Astrocyte (in vitro differentiated cells and primary cell): Measurements from ENCODE around the gene C19orf12. TPM values are rescaled to one million over a fixed set of nuclear protein-coding genes. Genes with fewer than 3 reads are reported as not detected.

Experiments
- DNase-seq: peaks from one replicate; pipeline ENCODE4 v3.0.0-alpha.2; 2010; ENCODE audit warnings: low read depth
- FAIRE-seq: peaks from 2 replicates; lab custom pipeline; 2011; peaks lifted over from hg19 to GRCh38; lab: Jason Lieb, UNC
- H2AFZ ChIP-seq: 2 replicates; pipeline ENCODE4 v1.6.0; 2012; ENCODE audit warnings: low read depth, low read length, inconsistent platforms
- H3K27ac ChIP-seq: 2 replicates; pipeline ENCODE4 v1.5.1; 2011; ENCODE audit warnings: low read depth, low read length, inconsistent platforms
- H3K27me3 ChIP-seq: 2 replicates; pipeline ENCODE4 v1.6.0; 2011; ENCODE audit warnings: low read length, inconsistent platforms; ENCODE audit not compliant: insufficient read depth
- H3K36me3 ChIP-seq: 2 replicates; pipeline ENCODE4 v1.5.1; 2011; ENCODE audit warnings: low read length, inconsistent platforms; ENCODE audit not compliant: insufficient read depth
- H3K4me1 ChIP-seq: 2 replicates; pipeline ENCODE4 v1.5.1; 2011; ENCODE audit warnings: low read length, inconsistent platforms; ENCODE audit not compliant: insufficient read depth
- H3K4me2 ChIP-seq: 2 replicates; pipeline ENCODE4 v1.6.0; 2012; ENCODE audit warnings: low read length, inconsistent platforms
- H3K4me3 ChIP-seq: 2 replicates; pipeline ENCODE4 v1.5.1; 2011; ENCODE audit warnings: low read depth, mild to moderate bottlenecking, low read length, inconsistent platforms; ENCODE audit not compliant: insufficient read depth
- H3K79me2 ChIP-seq: 2 replicates; pipeline ENCODE4 v1.6.0; 2012; ENCODE audit warnings: mild to moderate bottlenecking, low read length, inconsistent platforms; ENCODE audit not compliant: insufficient read depth
- H3K9ac ChIP-seq: 2 replicates; pipeline ENCODE4 v1.6.0; 2012; ENCODE audit warnings: mild to moderate bottlenecking, low read length, inconsistent platforms
- H3K9me3 ChIP-seq: 2 replicates; pipeline ENCODE4 v1.5.1; 2012; ENCODE audit warnings: low read depth, mild to moderate bottlenecking, low read length, inconsistent platforms; ENCODE audit not compliant: insufficient read depth
- H4K20me1 ChIP-seq: 2 replicates; pipeline ENCODE4 v1.6.0; 2012; ENCODE audit warnings: low read length, inconsistent platforms; ENCODE audit not compliant: insufficient read depth
- H3K27ac Mint-ChIP-seq: one replicate; pipeline ENCODE4 v1.8.0; 2021; ENCODE audit warnings: mild to moderate bottlenecking, mixed read lengths; ENCODE audit not compliant: unreplicated experiment
- H3K27me3 Mint-ChIP-seq: one replicate; pipeline ENCODE4 v1.8.0; 2021; ENCODE audit warnings: low read depth, mixed read lengths; ENCODE audit not compliant: unreplicated experiment
- H3K36me3 Mint-ChIP-seq: one replicate; pipeline ENCODE4 v1.8.0; 2021; ENCODE audit warnings: low read depth, mixed read lengths; ENCODE audit not compliant: unreplicated experiment
- H3K4me1 Mint-ChIP-seq: one replicate; pipeline ENCODE4 v1.8.0; 2021; ENCODE audit warnings: low read depth, mixed read lengths; ENCODE audit not compliant: unreplicated experiment
- H3K4me3 Mint-ChIP-seq: one replicate; pipeline ENCODE4 v1.8.0; 2021; ENCODE audit warnings: mild to moderate bottlenecking, moderate library complexity, mixed read lengths; ENCODE audit not compliant: unreplicated experiment
- H3K9me3 Mint-ChIP-seq: one replicate; pipeline ENCODE4 v1.8.0; 2021; ENCODE audit warnings: mild to moderate bottlenecking, mixed read lengths; ENCODE audit not compliant: unreplicated experiment
- CTCF ChIP-seq: IDR thresholded peaks from 2 replicates; pipeline ENCODE4 v1.5.1; 2011; ENCODE audit warnings: low read depth, mild to moderate bottlenecking, inconsistent platforms, low read length, moderate library complexity; ENCODE audit not compliant: insufficient read depth
- EZH2 ChIP-seq: IDR thresholded peaks from 2 replicates; pipeline ENCODE4 v1.6.1; 2012; ENCODE audit warnings: mild to moderate bottlenecking, low read length, inconsistent platforms; ENCODE audit not compliant: insufficient read depth
- total RNA-seq: library from RNA; stranded (reverse); gene quantifications from 2 replicates; pipeline ENCODE4 v1.2.1, GENCODE V29; 2021

Gene C19orf12
- total RNA-seq, 1 donor from 2014 or later = 38.7 TPM

GRCh38 chr19:29743681-29744080 is 28.6 kb upstream of the C19orf12 start:
- Histone ChIP-seq H2AFZ (no peak overlapping the region), H3K4me3 (no peak overlapping the region), H3K9ac (no peak overlapping the region), H3K79me2 (no peaks in the 10 kb centered on the region), H3K27me3 (no peaks in the 10 kb centered on the region), H3K4me2 (no peak overlapping the region), H4K20me1 (no peaks in the 10 kb centered on the region), H3K9me3 (no peaks in the 10 kb centered on the region), H3K27ac (no peak overlapping the region), H3K4me1 (no peaks in the 10 kb centered on the region), H3K36me3 (no peaks in the 10 kb centered on the region)
- no peak overlapping the region for H3K27ac Mint-ChIP-seq
- DNase-seq (no peak), FAIRE-seq (no peak)
- peaks cover 28% of the 10 kb centered on the region for H3K27me3 Mint-ChIP-seq
- TF ChIP-seq EZH2 = no peak
- TF ChIP-seq CTCF = no peak
- no peaks in the 10 kb centered on the region for H3K36me3 Mint-ChIP-seq
- H3K9me3 Mint-ChIP-seq = no peaks in the 10 kb centered on the region
- no peaks in the 10 kb centered on the region for H3K4me1 Mint-ChIP-seq
- H3K4me3 Mint-ChIP-seq = no peak overlapping the region

- Mint-ChIP-seq H3K27ac (no peak overlapping the region), H3K27me3 (peaks cover 32% of the 10 kb centered on the region)
Measured at GRCh38 chr19:29741776-29742175, 26.7 kb upstream of the C19orf12 start.

More at GRCh38 chr19:29741776-29742175, 26.7 kb upstream of the C19orf12 start:
- FAIRE-seq (no peak), DNase-seq (no peak)
- Histone ChIP-seq H3K9me3 (no peaks in the 10 kb centered on the region), H3K9ac (no peak overlapping the region), H3K4me2 (no peak overlapping the region), H4K20me1 (no peaks in the 10 kb centered on the region), H3K4me3 (no peak overlapping the region), H3K36me3 (no peaks in the 10 kb centered on the region), H3K4me1 (no peaks in the 10 kb centered on the region), H3K79me2 (no peaks in the 10 kb centered on the region), H3K27ac (no peak overlapping the region), H3K27me3 (no peaks in the 10 kb centered on the region), H2AFZ (no peak overlapping the region)
- Mint-ChIP-seq H3K9me3 (no peaks in the 10 kb centered on the region), H3K36me3 (no peaks in the 10 kb centered on the region), H3K4me1 (no peaks in the 10 kb centered on the region), H3K4me3 (no peak overlapping the region)
- TF ChIP-seq CTCF (no peak), EZH2 (no peak)
